ENCODE measurements around the gene NEDD4.
"Not testable (repeated sequence)": the region's sequence is repeated elsewhere in the genome, so short reads cannot be mapped to it uniquely, and the experiment has no call there.

The NEDD4 gene

DNA sequence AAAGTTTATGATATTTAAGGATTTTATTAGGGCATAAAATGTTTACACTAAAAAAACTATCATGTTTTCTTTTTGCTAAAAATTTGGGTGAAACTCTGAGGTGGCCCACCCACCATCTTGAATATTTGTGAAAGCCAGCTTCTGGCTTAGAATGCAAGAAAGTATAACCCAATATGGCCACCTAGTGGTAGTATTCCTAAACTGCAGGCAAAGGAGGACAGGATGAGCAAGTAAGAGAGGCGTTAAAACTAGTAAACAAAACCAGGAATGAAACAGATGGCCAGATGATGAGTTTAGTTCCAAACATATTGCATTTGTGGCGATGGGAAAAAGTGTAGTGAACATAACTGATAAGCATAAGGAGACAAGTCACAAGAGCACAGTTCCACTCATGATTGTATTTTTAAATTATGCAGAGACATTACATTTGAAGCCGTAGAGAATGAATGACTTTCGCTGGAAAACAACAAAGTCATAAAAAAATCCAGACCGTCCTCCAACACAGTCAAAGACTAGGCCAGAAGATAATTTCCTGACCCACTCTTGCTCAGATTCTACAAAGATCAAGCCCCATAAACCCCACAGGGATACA, 147.2 kb downstream of the NEDD4 start:
- peak; percentile 12 for DNase-seq (ENCODE audit: low read depth, low spot score)
- H3K27ac ChIP-seq: no peak overlapping the region

DNA sequence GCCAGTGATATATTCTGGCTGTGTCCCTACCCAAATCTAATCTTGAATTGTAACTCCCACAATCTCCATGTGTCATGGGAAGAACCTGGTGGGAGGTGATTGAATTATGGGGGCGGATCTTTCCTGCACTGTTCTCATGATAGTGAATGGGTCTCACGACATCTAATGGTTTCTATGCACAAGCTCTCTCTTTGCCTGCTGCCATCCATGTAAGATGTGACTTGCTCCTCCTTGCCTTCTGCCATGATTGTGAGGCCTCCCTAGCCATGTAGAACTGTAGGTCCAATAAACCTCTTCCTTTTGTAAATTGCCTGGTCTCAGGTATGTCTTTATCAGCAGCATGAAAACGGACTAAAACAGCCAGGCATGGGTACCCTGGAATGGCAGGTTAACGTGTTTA, 150.5 kb downstream of the NEDD4 start:
- DNase-seq (ENCODE audit: low read depth, low spot score); H3K27ac ChIP-seq: not testable (repeated sequence)

- DNase-seq (ENCODE audit: low read depth, low spot score): no peak
- H3K27ac ChIP-seq: no peak overlapping the region
Observed at GRCh38 chr15:55835866-55836265, 157.5 kb downstream of the NEDD4 start.

DNA sequence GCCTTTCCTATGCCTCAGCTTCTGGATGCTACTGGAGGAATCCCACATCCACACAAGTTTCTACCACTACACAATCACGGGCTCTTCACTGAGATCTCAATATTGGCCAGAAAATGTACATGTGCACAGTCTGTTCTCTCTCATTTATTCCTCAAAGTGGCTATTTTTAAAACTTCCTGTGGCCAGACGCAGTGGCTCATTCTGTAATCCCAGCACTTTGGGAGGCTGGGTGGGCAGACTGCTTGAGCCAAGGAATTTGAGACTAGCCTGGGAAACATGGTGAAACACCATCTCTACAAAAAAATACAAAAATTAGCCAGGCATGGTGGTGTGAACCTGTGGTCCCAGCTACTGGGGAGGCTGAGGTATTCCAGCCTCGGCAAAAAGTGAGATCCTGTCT, 159.1 kb downstream of the NEDD4 start:
- H3K27ac ChIP-seq: no peak overlapping the region
- no peak for DNase-seq (ENCODE audit: low read depth, low spot score)

GRCh38 chr15:55829826-55830225, 163.6 kb downstream of the NEDD4 start:
- peak overlapping the region; percentile 43 for H3K27ac ChIP-seq
- DNase-seq (ENCODE audit: low read depth, low spot score): peak; percentile 18

DNA sequence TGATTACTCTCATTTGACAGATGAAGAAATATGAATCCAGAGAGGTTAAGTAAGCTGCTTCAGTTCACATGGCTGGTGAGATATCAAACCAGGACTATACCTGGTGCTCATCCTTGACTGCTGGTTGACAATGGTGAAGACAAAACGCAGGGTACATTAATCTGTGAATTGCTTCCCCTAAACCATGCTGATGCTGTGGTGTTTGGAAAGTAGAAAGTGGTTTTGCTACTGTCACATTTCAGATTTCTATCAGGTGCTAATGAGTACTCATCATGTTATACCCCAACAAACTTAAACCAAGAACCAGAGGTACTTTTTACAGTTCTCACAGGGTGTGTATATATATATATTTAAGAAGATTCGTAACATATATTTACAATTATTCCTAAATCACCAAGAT, 165.5 kb downstream of the NEDD4 start:
- H3K27ac ChIP-seq: no peak overlapping the region
- no peak for DNase-seq (ENCODE audit: low read depth, low spot score)

GRCh38 chr15:55827204-55827603, 166.2 kb downstream of the NEDD4 start:
- DNase-seq (ENCODE audit: low read depth, low spot score): no peak
- no peak overlapping the region for H3K27ac ChIP-seq

DNA sequence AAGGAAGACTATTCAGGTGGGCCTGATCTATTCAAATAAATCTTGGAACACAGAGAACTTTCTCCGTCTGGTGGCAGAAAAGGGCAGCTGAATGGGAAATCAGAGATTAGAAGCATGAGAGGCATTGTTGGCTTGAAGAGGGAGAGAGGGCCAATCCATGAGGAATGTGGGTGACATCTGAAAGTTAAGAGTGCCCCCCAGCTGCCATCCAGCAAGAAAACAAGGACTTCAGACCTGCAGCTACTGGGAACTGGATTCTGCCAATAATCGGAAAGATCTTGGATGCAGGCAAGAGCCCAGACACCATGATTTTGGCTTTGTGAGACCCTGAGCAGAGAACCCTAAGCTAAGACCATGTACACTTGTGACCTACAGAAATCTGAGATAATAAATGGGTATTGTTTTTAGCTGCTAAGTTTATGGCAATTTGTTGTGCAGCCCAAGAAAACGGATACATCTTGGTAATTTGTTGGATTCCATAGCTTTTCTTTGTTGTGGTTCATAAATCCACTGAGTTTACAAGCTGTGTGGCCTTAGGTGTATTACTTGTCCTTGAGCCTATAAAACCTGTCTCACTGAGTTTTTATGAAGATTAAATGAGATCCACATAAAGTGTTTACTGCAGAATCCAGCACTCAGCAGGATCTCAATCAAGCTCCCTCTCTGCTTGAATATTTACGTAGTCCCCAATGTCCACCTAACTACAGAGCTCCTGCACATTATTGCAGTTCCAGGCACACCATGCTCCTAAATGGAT, 168.4 kb downstream of the NEDD4 start:
- DNase-seq (ENCODE audit: low read depth, low spot score): no peak
- H3K27ac ChIP-seq: no peak overlapping the region

DNA sequence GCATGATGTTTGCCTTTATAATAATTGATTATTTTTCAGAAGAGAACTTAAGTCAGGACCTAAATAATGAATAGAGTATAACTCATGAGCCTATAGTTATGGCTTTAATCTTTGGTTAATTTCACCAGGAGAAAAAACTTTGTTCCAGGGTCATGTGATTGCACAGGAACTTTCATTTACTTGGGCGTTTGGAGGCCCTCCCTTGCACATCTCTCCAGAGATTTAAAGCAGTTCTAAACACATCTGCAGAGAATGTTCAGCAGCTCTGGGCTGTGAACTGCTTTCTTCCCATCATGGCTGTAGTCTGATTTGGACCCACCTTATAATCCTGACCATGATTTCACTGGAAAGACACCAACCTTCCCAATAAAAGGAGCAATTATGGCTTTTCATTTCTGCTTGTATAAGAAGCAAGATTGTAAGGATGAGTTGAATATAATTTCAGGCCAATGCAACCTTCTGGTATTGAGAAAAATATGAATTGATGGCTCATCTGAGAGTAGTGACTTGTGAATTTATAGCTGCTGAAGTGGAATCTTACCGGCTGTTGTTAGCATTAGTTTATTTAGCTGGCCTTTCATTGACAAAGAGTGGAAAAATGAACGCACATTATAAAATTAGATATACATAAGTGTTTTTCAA, 169.6 kb downstream of the NEDD4 start:
- H3K27ac ChIP-seq: no peak overlapping the region
- DNase-seq (ENCODE audit: low read depth, low spot score): no peak

DNA sequence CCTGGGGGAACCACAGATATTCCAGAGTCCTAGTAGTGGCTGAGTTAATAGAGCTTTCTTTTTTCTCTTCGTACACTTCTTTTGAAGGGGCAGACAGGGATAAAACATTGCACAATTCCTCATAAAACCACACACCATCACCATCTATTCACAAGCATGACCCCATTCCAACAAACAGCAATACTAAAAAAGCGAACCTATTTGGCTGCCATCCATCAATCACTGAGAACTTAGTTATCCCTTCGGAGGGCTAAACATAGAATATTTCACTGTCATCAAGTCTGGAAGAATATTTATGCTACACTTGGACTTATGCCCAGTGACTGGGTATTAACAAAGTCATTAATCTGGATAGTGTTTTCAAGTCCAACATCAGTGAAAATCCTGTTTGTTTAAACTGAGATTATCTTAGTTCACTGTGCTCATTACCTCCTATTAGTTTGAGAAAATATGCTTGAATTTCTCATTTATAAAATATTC, 170.2 kb downstream of the NEDD4 start:
- peak; percentile 6 for DNase-seq (ENCODE audit: low read depth, low spot score)
- no peak overlapping the region for H3K27ac ChIP-seq

DNA sequence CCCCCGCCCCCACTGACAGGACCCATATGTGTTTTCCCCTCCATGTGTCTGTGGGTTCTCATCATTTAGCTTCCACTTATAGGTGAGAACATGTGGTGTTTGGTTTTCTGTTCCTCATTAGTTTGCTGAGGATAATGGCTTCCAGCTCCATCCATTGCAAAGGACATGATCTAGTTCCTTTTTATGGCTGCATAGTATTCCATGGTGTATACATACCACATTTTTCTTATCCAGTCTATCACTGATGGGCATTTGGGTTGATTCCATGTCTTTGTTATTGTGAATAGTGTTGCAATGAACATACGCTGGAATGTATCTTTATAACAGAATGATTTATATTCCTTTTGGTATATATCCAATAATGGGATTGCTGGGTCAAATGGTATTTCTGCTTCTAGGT, 171.7 kb downstream of the NEDD4 start:
- not testable (repeated sequence) for H3K27ac ChIP-seq; DNase-seq (ENCODE audit: low read depth, low spot score)

GRCh38 chr15:55820043-55820442, 173.4 kb downstream of the NEDD4 start:
- DNase-seq (ENCODE audit: low read depth, low spot score): no peak
- H3K27ac ChIP-seq: no peak overlapping the region

GRCh38 chr15:55819397-55820034, 173.9 kb downstream of the NEDD4 start:
- no peak overlapping the region for H3K27ac ChIP-seq
- no peak for DNase-seq (ENCODE audit: low read depth, low spot score)

GRCh38 chr15:55816017-55816416, 177.4 kb downstream of the NEDD4 start:
- no peak for DNase-seq (ENCODE audit: low read depth, low spot score)
- H3K27ac ChIP-seq: no peak overlapping the region

GRCh38 chr15:55802600-55803376, 190.6 kb downstream of the NEDD4 start:
- DNase-seq (ENCODE audit: low read depth, low spot score): no peak
- no peak overlapping the region for H3K27ac ChIP-seq

- no peak for DNase-seq (ENCODE audit: low read depth, low spot score)
- H3K27ac ChIP-seq: no peak overlapping the region
Observed at GRCh38 chr15:55800216-55800615, 193.2 kb downstream of the NEDD4 start.

DNA sequence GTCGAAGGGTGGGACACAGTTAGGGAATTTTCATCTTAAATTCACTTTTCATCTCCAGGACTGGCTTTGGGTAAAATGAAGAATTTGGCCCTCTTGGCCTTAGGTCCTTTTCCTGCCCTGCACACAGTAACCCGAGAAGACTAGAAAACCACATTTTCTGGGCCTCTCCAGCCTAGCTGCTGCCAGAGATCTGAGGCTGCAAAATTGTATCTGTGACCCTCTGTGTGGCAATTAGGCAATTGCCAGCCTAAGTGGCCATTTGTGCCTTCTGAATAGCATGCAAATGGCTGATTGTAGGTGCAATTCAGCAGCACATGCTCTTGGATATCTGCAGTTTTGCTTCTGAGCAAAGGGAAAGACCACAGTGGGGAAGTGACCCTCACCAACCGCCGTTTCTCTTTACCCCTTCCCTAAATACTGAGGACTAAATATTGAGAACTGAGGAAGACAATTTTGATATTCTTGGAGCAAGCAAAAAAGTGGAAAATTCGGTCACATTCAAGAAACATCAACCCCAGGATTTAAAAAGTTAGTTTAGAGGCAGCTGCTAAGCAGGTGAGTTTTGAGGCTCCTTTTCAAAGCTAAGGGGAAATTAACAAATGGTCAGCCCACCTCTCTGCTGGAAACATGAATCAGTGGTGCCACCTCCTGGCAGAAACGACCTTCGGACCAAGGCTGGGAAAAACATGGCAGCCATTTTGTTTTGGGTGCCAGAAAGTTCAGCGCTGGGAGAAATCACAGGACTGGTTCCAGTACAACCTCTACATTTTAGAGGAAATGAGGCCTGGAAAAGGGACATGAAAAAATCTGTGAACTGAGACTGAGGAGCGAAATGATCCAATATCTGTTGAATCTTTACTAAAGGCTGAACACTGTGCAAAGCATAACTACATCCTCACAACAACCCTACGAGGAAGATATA, 193.9 kb downstream of the NEDD4 start:
- no peak for DNase-seq (ENCODE audit: low read depth, low spot score)
- no peak overlapping the region for H3K27ac ChIP-seq

GRCh38 chr15:55796321-55796965, 197.0 kb downstream of the NEDD4 start:
- DNase-seq (ENCODE audit: low read depth, low spot score): no peak
- no peak overlapping the region for H3K27ac ChIP-seq

GRCh38 chr15:55795031-55795430, 198.4 kb downstream of the NEDD4 start:
- H3K27ac ChIP-seq: no peak overlapping the region
- no peak for DNase-seq (ENCODE audit: low read depth, low spot score)
